HL-60/S4 treated with phorbol 12-myristate 13-acetate at 8.2 ng/mL for 4 days and 3 days (cell line): ENCODE data around the gene CYP2D6.
"Not testable (repeated sequence)": the region's sequence is repeated elsewhere in the genome, so short reads cannot be mapped to it uniquely, and the experiment has no call there.

ENCODE experiments used
- in situ Hi-C: fragments of 300-500 bp; cut with MboI; formaldehyde crosslinking; loops from 2 replicates; pipeline ENCODE4 v1.15.0; 2022; ENCODE audit warnings: low sequenced_read_pairs

Gene CYP2D6

GRCh38 chr22:42134100-42135020 is 3.8 kb upstream of the CYP2D6 start:
- in situ Hi-C loops = no loop called here

- in situ Hi-C loops = no loop called here
These were observed 1.8 kb upstream of the CYP2D6 start for GRCh38 chr22:42132457-42132856.

GRCh38 chr22:42131562-42131961 is 952 bp upstream of the CYP2D6 start:
- in situ Hi-C loops = no loop called here

- in situ Hi-C loops = not testable (repeated sequence)
These were observed 428 bp downstream of the CYP2D6 start for GRCh38 chr22:42130182-42130581.

- in situ Hi-C loops = not testable (repeated sequence)
These were observed 1.6 kb downstream of the CYP2D6 start for GRCh38 chr22:42128776-42129694.

GRCh38 chr22:42128007-42128406 is 2.6 kb downstream of the CYP2D6 start:
- in situ Hi-C loops = not testable (repeated sequence)

GRCh38 chr22:42127606-42128005 is 3.0 kb downstream of the CYP2D6 start:
- in situ Hi-C loops = no loop called here

- in situ Hi-C loops = not testable (repeated sequence)
These were observed 7.1 kb downstream of the CYP2D6 start for GRCh38 chr22:42123529-42123928.

GRCh38 chr22:42120231-42121021 is 10.2 kb downstream of the CYP2D6 start:
- in situ Hi-C loops = not testable (repeated sequence)

- in situ Hi-C loops = no loop called here
These were observed 13.7 kb downstream of the CYP2D6 start for GRCh38 chr22:42116848-42117424.

GRCh38 chr22:42115420-42115830 is 15.2 kb downstream of the CYP2D6 start:
- in situ Hi-C loops = not testable (repeated sequence)

- in situ Hi-C loops = no loop called here
These were observed 15.9 kb downstream of the CYP2D6 start for GRCh38 chr22:42114721-42115120.

- in situ Hi-C loops = not testable (repeated sequence)
These were observed 17.8 kb downstream of the CYP2D6 start for GRCh38 chr22:42112793-42113192.

- in situ Hi-C loops = no loop called here
These were observed 18.8 kb downstream of the CYP2D6 start for GRCh38 chr22:42111798-42112197.

- in situ Hi-C loops = no loop called here
These were observed 21.8 kb downstream of the CYP2D6 start for GRCh38 chr22:42108848-42109247.

GRCh38 chr22:42104332-42104860 is 26.2 kb downstream of the CYP2D6 start:
- in situ Hi-C loops = not testable (repeated sequence)

GRCh38 chr22:42101199-42101598 is 29.4 kb downstream of the CYP2D6 start:
- in situ Hi-C loops = no loop called here

- in situ Hi-C loops = no loop called here
These were observed 39.2 kb downstream of the CYP2D6 start for GRCh38 chr22:42091455-42091782.

- in situ Hi-C loops = no loop called here
These were observed 39.8 kb downstream of the CYP2D6 start, which contains the start of gene NDUFA6 for GRCh38 chr22:42090596-42091454. Gene NDUFA6 (minus strand): TSS chr22:42090772. CDS start chr22:42090744, 28 bp downstream.
